Esophagus muscularis mucosa (tissue), 4 donors: ENCODE results near the gene CASQ2. TPM values are rescaled to one million over a fixed set of nuclear protein-coding genes. Genes with fewer than 3 reads are reported as not detected.

Experiments
- DNase-seq: peaks from one replicate; pipeline ENCODE4 v3.0.0-alpha.2; 2017; ENCODE audit errors: extremely low spot score
- H3K27ac ChIP-seq, 4 donors: fragments of 200-600 bp; sonication (generic); replicated peaks in 1 of 4; 1 replicate in 3 of 4; 2 replicates in 1 of 4; pipeline ENCODE4 v1.5.1; 2016 to 2019; ENCODE audit warnings: mild to moderate bottlenecking in 1 of 4
- H3K27me3 ChIP-seq, 4 donors: fragments of 200-600 bp; sonication (generic); one replicate each; pipeline versions ENCODE4 v1.5.1 to v1.6.0; 2016 to 2019
- H3K36me3 ChIP-seq, 4 donors: fragments of 200-600 bp; sonication (generic); one replicate each; pipeline ENCODE4 v1.5.1; 2016 to 2019
- H3K4me1 ChIP-seq, 4 donors: fragments of 200-600 bp; sonication (generic); one replicate each; pipeline ENCODE4 v1.5.1; 2016 to 2019
- H3K4me3 ChIP-seq, 4 donors: fragments of 200-600 bp; sonication (generic); 1 replicate in 2 of 4; 2 replicates in 2 of 4; pipeline ENCODE4 v1.5.1; 2016 to 2019; ENCODE audit warnings: mild to moderate bottlenecking in 4 of 4, moderate library complexity in 1 of 4
- H3K9me3 ChIP-seq, 4 donors: fragments of 200-600 bp; sonication (generic); 1 replicate in 3 of 4; 2 replicates in 1 of 4; pipeline ENCODE4 v1.5.1; 2016 to 2019
- CTCF ChIP-seq, 3 experiments: fragments of 200-600 bp in 2 of 3; fragments of 450-650 bp in 1 of 3; sonication (generic) in 2 of 3; IDR thresholded peaks; one replicate each; pipeline ENCODE4 v1.5.1; 2017 to 2019; ENCODE audit warnings: antibody characterized with exemption in 3 of 3, mild to moderate bottlenecking in 2 of 3, moderate library complexity in 1 of 3
- EP300 ChIP-seq: sonication (generic); formaldehyde crosslinking; IDR thresholded peaks from one replicate; pipeline ENCODE4 v1.6.1; 2017; ENCODE audit warnings: antibody characterized with exemption
- POLR2A ChIP-seq: fragments of 450-650 bp; IDR thresholded peaks from one replicate; pipeline ENCODE4 v1.6.1; 2017; ENCODE audit warnings: antibody characterized with exemption, moderate library complexity, mild to moderate bottlenecking, low read depth
- POLR2AphosphoS5 ChIP-seq, 2 donors: sonication (generic); formaldehyde crosslinking; IDR thresholded peaks; one replicate each; pipeline ENCODE4 v1.6.1; 2017; ENCODE audit warnings: antibody characterized with exemption in 2 of 2
- WGBS: methylation state at CpG from one replicate; pipeline ENCODE4 v1.1.5; 2018; 5-methylcytosine and 5-hydroxymethylcytosine counted together
- intact Hi-C: fragments of 100-400 bp; cut with DNase I; formaldehyde crosslinking; loops from one replicate; pipeline ENCODE4 v1.15.1; 2023
- total RNA-seq, 4 donors: library from RNA; depleted of rRNA; stranded (reverse); fragments of >200 nt; gene quantifications; one replicate each; pipeline versions ENCODE4 v1.1.0 to v1.2.1, GENCODE V29; 2016

CASQ2 gene
- total RNA-seq, 4 donors from 2014 or later, result 95.6 to 138 (median 108) TPM

- Histone ChIP-seq H3K36me3 (peaks cover 0 to 2% (median 0%) of the 10 kb centered on the region in 4 donors), H3K27ac (peak overlapping the region; percentile 21 to 73 (median 66)), H3K9me3 (no peaks in the 10 kb centered on the region), H3K4me3 (no peak overlapping the region), H3K27me3 (no peaks in the 10 kb centered on the region), H3K4me1 (peaks cover 28 to 56% (median 48%) of the 10 kb centered on the region in 4 donors)
- 36% methylated on average over 5 of the region's 5 CpGs for WGBS
- no peak for TF ChIP-seq POLR2A
- no peak for DNase-seq
- intact Hi-C loops, result no loop called here
These were observed 19.9 kb downstream of the CASQ2 start for GRCh38 chr1:115748401-115749150.

- Histone ChIP-seq H3K4me1 (peaks cover 19 to 32% (median 26%) of the 10 kb centered on the region in 4 donors), H3K27me3 (no peaks in the 10 kb centered on the region), H3K9me3 (no peaks in the 10 kb centered on the region), H3K36me3 (peaks cover 0 to 4% (median 1%) of the 10 kb centered on the region in 4 donors), H3K27ac (no peak overlapping the region), H3K4me3 (no peak overlapping the region)
- DNase-seq, result no peak
- WGBS, result 75% methylated on average over 5 of the region's 5 CpGs
- TF ChIP-seq POLR2AphosphoS5 (IDR thresholded peaks at IDR 0.05), result no peak
- no peak for TF ChIP-seq EP300
- TF ChIP-seq CTCF (IDR thresholded peaks at IDR 0.05), result no peak
- TF ChIP-seq POLR2A, result no peak
- intact Hi-C loops, result no loop called here
These were observed 22.4 kb downstream of the CASQ2 start for GRCh38 chr1:115746021-115746690.

- 80% methylated on average over 3 of the region's 3 CpGs for WGBS
- H3K4me3 ChIP-seq, result no peak overlapping the region
- intact Hi-C loops, result no loop called here
These were observed 23.8 kb downstream of the CASQ2 start for GRCh38 chr1:115744646-115745275.

GRCh38 chr1:115740811-115741210, 27.7 kb downstream of the CASQ2 start:
- intact Hi-C loops, result no loop called here
- no peaks in the 10 kb centered on the region for H3K27me3 ChIP-seq
- no peak overlapping the region for H3K27ac ChIP-seq
- no peak for DNase-seq
- H3K9me3 ChIP-seq, result no peaks in the 10 kb centered on the region
- no peak overlapping the region for H3K4me3 ChIP-seq
- H3K36me3 ChIP-seq, result peaks cover 7 to 34% (median 23%) of the 10 kb centered on the region in 4 donors
- H3K4me1 ChIP-seq, result peaks cover 0 to 6% (median 0%) of the 10 kb centered on the region in 4 donors
- WGBS, result 54% methylated on average over 1 of the region's 1 CpG
- TF ChIP-seq POLR2A, result no peak

More at GRCh38 chr1:115744646-115745275, 23.8 kb downstream of the CASQ2 start:
- H3K27me3 ChIP-seq, result no peaks in the 10 kb centered on the region
- TF ChIP-seq POLR2A (no peak), POLR2AphosphoS5 (IDR thresholded peaks at IDR 0.05) (no peak), CTCF (IDR thresholded peaks at IDR 0.05) (no peak), EP300 (no peak)
- peaks cover 0 to 14% (median 11%) of the 10 kb centered on the region in 4 donors for H3K36me3 ChIP-seq
- no peak for DNase-seq
- no peaks in the 10 kb centered on the region for H3K9me3 ChIP-seq
- H3K27ac ChIP-seq, result no peak overlapping the region
- H3K4me1 ChIP-seq, result peaks cover 18 to 20% (median 18%) of the 10 kb centered on the region in 4 donors

- Histone ChIP-seq H3K4me1 (peaks cover 13 to 15% (median 13%) of the 10 kb centered on the region in 4 donors), H3K27me3 (no peaks in the 10 kb centered on the region), H3K36me3 (peaks cover 0 to 32% (median 10%) of the 10 kb centered on the region in 4 donors), H3K9me3 (no peaks in the 10 kb centered on the region), H3K4me3 (no peak overlapping the region), H3K27ac (no peak overlapping the region)
- 71% methylated on average over 4 of the region's 4 CpGs for WGBS
- DNase-seq, result no peak
- TF ChIP-seq POLR2A, result no peak
- no peak for TF ChIP-seq CTCF (IDR thresholded peaks at IDR 0.05)
- TF ChIP-seq EP300, result no peak
- no peak for TF ChIP-seq POLR2AphosphoS5 (IDR thresholded peaks at IDR 0.05)
- intact Hi-C loops, result no loop called here
These were observed 36.2 kb downstream of the CASQ2 start for GRCh38 chr1:115732316-115732715.
